Hematopoietic multipotent progenitor cell treated with erythropoietin and hydrocortisone succinate and interleukin-3 and kit ligand, for 4 days (in vitro differentiated cells): ENCODE measurements around the gene RANBP17.

Source experiments
- DNase-seq: peaks from one replicate; pipeline ENCODE4 v3.0.0-alpha.2; 2015

Gene RANBP17

DNA sequence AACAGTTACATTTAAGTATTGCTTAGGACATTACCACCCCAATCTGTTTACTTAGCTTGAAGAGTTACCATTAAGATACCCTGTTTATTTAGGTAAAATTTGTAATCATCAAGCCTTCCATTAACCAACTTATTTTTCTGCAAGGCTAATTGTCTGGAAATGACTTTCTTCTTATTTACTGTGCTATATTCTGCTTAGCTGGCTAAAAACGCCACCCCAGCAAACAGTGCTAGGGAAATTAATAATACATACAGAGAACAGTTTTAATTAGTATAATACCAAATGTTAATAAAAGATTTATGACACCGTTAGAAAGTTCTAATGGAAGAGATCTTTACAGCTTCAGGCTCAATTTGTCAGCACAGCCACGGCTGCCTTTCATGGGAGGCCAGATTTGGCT, 461.2 kb downstream of the RANBP17 start:
- no peak for DNase-seq

DNA sequence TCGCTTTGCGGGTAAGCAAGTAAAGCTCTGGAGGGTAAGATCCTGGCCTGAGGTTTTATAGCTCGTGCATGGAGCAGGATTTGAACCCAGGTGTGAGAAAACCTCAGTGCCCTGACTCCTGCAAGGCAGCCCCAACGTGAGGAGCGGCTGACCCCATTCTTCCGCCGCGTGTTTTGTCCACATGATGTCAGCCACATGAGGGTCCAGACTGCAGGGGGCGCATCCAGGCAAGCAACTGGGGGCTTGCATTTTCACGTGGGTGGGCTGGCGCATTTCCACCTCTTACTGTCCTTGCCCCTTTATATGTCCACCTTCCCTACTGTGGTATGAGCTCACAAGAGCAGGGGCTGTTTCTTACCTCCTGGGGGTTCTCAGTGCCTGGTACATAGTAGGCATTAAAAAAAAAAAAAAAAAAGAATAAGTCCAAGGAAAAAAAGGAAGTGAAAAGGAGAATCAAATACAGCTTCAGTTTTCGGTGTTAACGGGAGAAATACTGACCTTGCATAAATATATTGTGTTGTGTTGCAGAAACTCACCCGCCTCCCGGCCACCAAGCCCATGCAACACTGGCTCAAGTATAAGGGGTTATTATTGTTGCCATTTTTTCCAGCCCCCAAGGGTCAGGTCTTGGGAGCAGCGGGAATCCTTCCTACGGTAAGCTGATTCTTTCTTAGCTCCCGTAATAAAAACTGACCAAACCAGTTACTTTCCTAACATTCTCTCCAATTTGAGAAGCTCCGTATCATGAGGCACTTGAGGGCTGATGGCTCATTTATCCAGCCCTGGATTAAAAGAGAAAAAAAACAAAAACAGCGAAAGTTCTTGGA, 462.2 kb downstream of the RANBP17 start:
- no peak for DNase-seq

DNA sequence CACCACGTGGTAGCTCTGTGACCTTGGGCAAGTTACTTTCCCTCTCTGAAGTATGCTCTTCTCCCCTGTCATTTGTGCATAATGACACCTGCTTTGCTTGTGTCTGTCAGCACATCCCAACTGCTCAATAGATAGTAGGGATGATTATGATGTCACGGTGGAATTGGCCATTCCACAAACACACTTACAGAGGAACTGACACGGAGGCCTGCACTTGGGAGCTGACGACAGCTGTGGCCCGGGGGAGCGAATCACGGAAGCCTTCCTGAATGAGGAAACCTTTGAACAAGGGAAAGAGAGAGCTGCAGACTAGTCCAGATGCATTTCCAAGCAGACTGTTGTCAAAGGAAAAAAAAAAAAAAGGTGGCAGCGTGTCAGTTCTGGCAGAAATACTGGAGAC, 468.2 kb downstream of the RANBP17 start:
- no peak for DNase-seq

DNA sequence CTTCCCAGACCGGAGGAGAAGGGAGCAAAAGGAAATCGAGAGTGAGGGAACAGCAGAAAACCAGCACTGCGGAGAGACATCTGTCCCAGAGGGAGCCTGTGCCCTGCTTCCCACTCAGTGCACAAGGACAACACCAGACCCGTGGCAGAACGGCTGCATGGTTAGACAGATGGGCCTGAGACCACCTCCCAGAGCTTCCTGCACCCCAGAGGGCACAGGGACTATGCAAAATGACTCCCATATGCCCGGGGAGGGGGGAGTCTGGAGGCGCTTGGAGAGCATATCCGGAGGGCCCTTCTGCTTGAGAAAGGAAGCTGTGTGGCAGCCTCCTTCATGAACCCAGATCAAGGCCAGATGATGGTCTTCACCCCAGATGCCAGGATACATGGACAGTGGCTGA, 473.8 kb downstream of the RANBP17 start:
- no peak for DNase-seq

DNA sequence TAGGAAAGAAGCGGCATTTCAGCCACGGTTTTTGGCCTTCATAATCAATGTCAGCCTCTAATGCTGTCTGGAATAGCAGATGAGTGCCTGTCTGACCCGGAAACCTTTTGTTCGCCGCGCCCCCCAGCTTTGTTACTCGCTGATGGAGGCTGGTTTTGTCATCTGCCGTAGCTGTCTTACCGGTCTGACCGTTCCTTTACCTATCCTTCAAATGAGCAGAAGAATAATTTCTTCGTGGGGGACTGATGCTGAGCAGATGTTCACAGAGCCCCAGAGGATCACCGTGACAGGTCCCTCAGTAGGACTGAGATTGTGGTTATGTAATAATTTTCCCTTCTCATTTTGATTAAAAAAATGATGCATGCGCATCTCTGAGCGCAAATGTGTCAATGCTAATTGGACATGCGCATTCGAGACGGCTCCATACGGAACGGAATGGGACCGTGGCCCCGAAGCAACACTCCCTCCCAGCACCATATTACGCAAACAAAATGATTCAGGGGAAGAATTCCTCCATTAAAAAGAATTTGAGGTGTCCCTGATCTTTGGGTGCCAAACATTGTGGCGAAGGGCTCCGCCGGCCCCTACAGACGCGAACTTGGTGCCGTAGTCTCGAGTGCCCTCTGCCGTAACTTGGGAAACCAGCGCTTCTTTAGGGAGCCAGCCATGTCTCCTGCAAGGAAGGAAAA, 474.8 kb downstream of the RANBP17 start:
- DNase-seq = peak; percentile 81

DNA sequence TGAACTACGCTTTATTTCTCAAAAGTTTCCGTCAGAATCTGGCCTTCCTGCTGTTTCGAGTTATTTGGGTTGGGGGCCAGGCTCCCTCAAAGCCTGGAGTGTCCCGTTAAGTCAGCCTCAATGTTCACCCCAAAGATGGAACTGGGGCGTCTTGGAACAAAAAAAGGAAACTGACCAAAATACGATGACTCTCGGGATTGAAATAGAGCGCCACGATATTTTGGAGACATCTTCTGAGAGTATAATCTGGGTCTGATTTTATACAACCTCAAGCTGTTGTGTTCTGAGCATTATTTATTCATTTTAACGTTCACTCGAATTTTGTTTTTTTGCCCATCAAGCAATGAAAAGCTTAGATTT, 475.4 kb downstream of the RANBP17 start:
- DNase-seq = no peak

DNA sequence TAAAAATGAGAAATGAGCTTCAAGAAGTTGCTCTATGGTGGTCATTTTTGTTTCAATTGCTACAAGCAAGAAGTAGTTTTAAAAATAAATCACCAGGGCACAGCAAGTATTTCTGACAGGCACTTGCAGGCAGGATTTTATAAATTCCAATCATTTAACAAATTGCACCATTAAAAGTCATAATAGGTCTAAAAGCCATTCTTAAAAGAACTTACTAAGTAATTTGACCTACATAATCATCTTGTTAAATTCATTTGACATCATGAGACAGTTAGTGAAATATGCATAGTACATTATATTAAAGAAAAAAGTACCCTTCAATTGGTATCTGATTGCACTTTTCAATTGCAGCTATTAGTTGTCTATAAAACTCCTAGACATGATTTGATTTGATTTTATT, 478.2 kb downstream of the RANBP17 start:
- no peak for DNase-seq

DNA sequence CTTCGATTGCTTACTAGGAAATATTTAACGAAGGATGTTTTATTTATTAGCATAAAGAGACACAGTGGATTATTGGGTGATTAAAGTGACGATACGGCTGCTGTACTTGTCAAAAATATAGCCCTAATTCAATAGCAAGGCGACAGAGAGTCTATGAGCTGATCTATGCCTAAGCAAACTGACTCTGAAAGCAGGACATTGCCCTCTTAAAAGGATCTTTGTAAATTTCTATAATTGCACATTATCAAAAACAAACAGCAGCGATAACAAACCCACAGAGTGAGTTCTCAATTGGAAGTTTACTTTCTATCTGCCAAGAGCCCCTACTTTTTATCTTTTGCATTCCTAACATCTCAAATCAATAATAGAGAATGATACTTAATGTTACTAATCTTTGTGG, 478.7 kb downstream of the RANBP17 start:
- no peak for DNase-seq

DNA sequence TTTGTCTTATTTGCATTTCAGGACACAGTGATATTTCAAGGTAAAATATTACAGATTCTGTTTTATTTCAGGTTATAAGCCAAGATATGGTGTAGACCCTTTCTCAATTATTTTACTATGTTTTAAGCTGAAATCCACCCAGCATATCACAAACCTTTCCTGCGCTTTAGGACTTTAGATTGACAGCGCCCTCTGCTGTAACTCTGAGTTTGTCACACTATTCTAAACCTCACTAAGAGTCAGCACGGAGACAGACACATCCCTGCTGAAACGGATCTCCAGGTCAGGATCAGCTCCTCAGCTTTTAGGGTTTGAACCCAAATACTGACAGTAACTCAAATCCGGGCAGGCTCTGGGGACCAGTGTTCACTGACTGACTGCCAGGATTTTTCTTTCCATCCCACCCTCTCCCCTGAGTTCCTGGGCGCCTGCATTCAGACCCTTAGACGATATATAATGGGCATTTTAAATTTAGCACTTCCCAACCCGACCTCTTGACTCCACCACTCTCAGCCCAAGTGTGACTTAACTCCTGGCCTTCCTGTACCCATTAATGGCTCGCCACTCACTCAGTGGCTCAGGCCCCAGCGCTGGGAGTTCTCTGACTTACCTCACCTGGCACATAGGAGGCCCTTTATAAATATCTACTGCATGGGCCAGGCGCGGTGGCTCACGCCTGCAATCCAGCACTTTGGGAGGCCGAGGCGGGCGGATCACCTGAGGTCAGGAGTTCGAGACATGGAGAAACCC, 480.7 kb downstream of the RANBP17 start:
- DNase-seq = peak; percentile 86

DNA sequence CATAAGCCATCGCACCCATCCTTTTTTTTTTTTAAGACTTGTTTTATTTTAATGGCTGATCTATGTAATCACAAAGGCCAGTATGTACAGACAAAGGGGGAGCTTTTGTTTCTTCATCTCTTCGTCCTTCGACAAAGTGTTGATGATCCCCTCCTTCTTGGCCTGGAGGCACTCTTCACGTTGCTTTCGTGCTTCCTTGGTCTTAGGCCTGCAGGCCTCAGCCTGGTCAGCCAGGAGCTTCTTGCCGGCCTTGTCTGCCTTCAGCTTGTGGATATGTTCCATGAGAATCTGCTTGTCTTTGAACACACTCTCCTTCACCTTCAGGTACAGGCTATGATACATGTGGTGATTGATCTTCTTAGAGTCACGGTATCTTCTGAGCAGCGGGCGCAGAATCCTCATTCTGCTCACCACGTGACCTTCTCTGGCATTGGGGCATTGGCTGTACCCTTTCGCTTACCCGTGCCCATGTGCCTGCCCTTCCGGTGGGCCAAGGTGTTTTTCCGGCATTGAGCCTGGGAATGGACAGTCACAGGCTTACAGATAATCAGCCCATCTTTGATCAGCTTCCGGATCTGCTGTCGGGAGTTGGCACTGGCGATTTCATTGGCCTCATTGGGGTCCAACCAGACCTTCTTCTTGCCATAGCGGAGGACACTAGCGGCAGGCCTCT, 483.3 kb downstream of the RANBP17 start:
- DNase-seq = no peak
